Erythroblast (primary cell): ENCODE data around the gene P2RY12.

Experiments used
- GATA1 ChIP-seq: IDR thresholded peaks from 2 replicates; pipeline ENCODE4 v1.6.1; 2011; ENCODE audit warnings: low read depth, mild to moderate bottlenecking, control low read depth, low read length, moderate library complexity
- POLR2A ChIP-seq: IDR thresholded peaks from 2 replicates; pipeline ENCODE4 v1.6.1; 2011; ENCODE audit warnings: mild to moderate bottlenecking, low read length

GRCh38 chr3:151387842-151388241 is 3.3 kb upstream of the P2RY12 start:
- TF ChIP-seq POLR2A = no peak
- TF ChIP-seq GATA1 = no peak
